H1 (cell line): ENCODE data around the gene EGLN3. TPM values are rescaled to one million over a fixed set of nuclear protein-coding genes. Genes with fewer than 3 reads are reported as not detected.

Experiments used
- CTCF ChIA-PET: fragments of 300-600 bp; sonication (Branson Sonifier 250); formaldehyde crosslinking; loops from one replicate; lab custom pipeline; 2021; ENCODE audit not compliant: partially characterized antibody; lab: Charles Lee
- POLR2A ChIA-PET: fragments of 300-600 bp; sonication (Branson Sonifier 250); formaldehyde crosslinking; loops from one replicate; lab custom pipeline; 2021; ENCODE audit warnings: inconsistent platforms; ENCODE audit not compliant: partially characterized antibody; lab: Charles Lee
- DNase-seq, 2 experiments: peaks; one replicate each; pipeline versions ENCODE4 v3.0.0 to v3.0.0-alpha.2; 2010 to 2022; ENCODE audit warnings: low spot score in 2 of 2, low read depth in 1 of 2, mixed read lengths in 1 of 2
- FAIRE-seq: peaks from 2 replicates; lab custom pipeline; 2011; peaks lifted over from hg19 to GRCh38; lab: Jason Lieb, UNC
- H2AFZ ChIP-seq: 2 replicates; pipeline ENCODE4 v1.8.1; 2012; ENCODE audit warnings: low read length, inconsistent platforms
- H2AK5ac ChIP-seq: 2 replicates; pipeline ENCODE4 v1.6.1; 2013; ENCODE audit warnings: low read depth, low read length
- H2BK120ac ChIP-seq: replicated peaks from 2 replicates; pipeline ENCODE3; 2013; ENCODE audit warnings: low read depth, low read length, inconsistent platforms
- H2BK12ac ChIP-seq: 2 replicates; pipeline ENCODE4 v1.6.1; 2013; ENCODE audit warnings: low read depth, low read length
- H2BK15ac ChIP-seq: 2 replicates; pipeline ENCODE4 v1.6.1; 2013; ENCODE audit warnings: low read length
- H2BK20ac ChIP-seq: 2 replicates; pipeline ENCODE4 v1.6.1; 2013; ENCODE audit warnings: low read length
- H2BK5ac ChIP-seq: 2 replicates; pipeline ENCODE4 v1.6.1; 2013; ENCODE audit warnings: low read depth, low read length
- H3K14ac ChIP-seq: 2 replicates; pipeline ENCODE4 v1.6.1; 2013; ENCODE audit warnings: inconsistent platforms; ENCODE audit not compliant: insufficient read length
- H3K18ac ChIP-seq: 2 replicates; pipeline ENCODE4 v1.6.1; 2013; ENCODE audit warnings: low read length; ENCODE audit errors: extremely low read depth
- H3K23ac ChIP-seq: 2 replicates; pipeline ENCODE4 v1.6.1; 2013; ENCODE audit warnings: inconsistent platforms; ENCODE audit not compliant: insufficient read length
- H3K23me2 ChIP-seq: 2 replicates; pipeline ENCODE4 v1.6.1; 2013; ENCODE audit warnings: low read depth, low read length
- H3K27ac ChIP-seq: 2 replicates; pipeline ENCODE4 v1.6.1; 2011; ENCODE audit warnings: low read depth, low read length, inconsistent platforms
- H3K27me3 ChIP-seq, 4 experiments: replicated peaks in 1 of 4; 1 replicate in 1 of 4; 2 replicates in 3 of 4; pipeline versions ENCODE4 v1.6.1 to v1.8.1; 2011 to 2013; ENCODE audit warnings: low read length in 3 of 4, mild to moderate bottlenecking in 3 of 4, inconsistent platforms in 2 of 4, mixed read lengths in 2 of 4, moderate library complexity in 1 of 4; ENCODE audit not compliant: control insufficient read depth in 3 of 4, insufficient read depth in 3 of 4; ENCODE audit errors: extremely low read depth in 1 of 4
- H3K36me3 ChIP-seq, 4 experiments: 2 replicates each; pipeline versions ENCODE4 v1.6.1 to v1.8.1; 2011 to 2013; ENCODE audit warnings: mild to moderate bottlenecking in 4 of 4, low read length in 3 of 4, moderate library complexity in 2 of 4, control low read depth in 1 of 4, inconsistent platforms in 1 of 4; ENCODE audit not compliant: insufficient read depth in 4 of 4, control insufficient read depth in 2 of 4
- H3K4ac ChIP-seq: replicated peaks from 2 replicates; pipeline ENCODE3; 2013; ENCODE audit warnings: low read length, low read depth, mixed read lengths, inconsistent platforms; ENCODE audit not compliant: insufficient read length
- H3K4me1 ChIP-seq, 4 experiments: replicated peaks in 1 of 4; 1 replicate in 1 of 4; 2 replicates in 3 of 4; pipeline versions ENCODE4 v1.6.1 to v1.8.1; 2011 to 2013; ENCODE audit warnings: low read length in 3 of 4, inconsistent platforms in 2 of 4, mixed read lengths in 1 of 4; ENCODE audit not compliant: insufficient read depth in 4 of 4, control insufficient read depth in 3 of 4
- H3K4me2 ChIP-seq, 2 experiments: 2 replicates each; pipeline versions ENCODE4 v1.6.1 to v1.8.1; 2011 to 2013; ENCODE audit warnings: low read depth in 2 of 2, low read length in 2 of 2, control low read depth in 1 of 2, inconsistent platforms in 1 of 2, mild to moderate bottlenecking in 1 of 2; ENCODE audit not compliant: insufficient read depth in 1 of 2
- H3K4me3 ChIP-seq, 4 experiments: fragments of 200-600, 300-600 bp in 1 of 4; sonication (generic), shearing (Covaris generic), sonication (Bioruptor Twin) in 1 of 4; 2 replicates each; pipeline versions ENCODE4 v1.5.1 to v1.8.1; 2011 to 2016; ENCODE audit warnings: low read length in 4 of 4, low read depth in 3 of 4, control low read depth in 2 of 4, inconsistent platforms in 2 of 4, mild to moderate bottlenecking in 2 of 4, mixed read lengths in 1 of 4, moderate library complexity in 1 of 4; ENCODE audit not compliant: insufficient read depth in 2 of 4; ENCODE audit errors: extremely low read depth in 1 of 4
- H3K56ac ChIP-seq: replicated peaks from 2 replicates; pipeline ENCODE3; 2013; ENCODE audit warnings: low read depth, mild to moderate bottlenecking, mixed read lengths, low read length, inconsistent platforms; ENCODE audit not compliant: insufficient read length
- H3K79me1 ChIP-seq: 2 replicates; pipeline ENCODE4 v1.6.1; 2013; ENCODE audit warnings: low read depth, low read length, control low read depth
- H3K79me2 ChIP-seq, 2 experiments: 2 replicates each; pipeline versions ENCODE4 v1.6.1 to v1.8.1; 2012 to 2013; ENCODE audit warnings: low read length in 2 of 2, mild to moderate bottlenecking in 2 of 2, inconsistent platforms in 1 of 2; ENCODE audit not compliant: insufficient read depth in 2 of 2, control insufficient read depth in 1 of 2
- H3K9ac ChIP-seq, 4 experiments: replicated peaks in 1 of 4; 1 replicate in 1 of 4; 2 replicates in 3 of 4; pipeline versions ENCODE4 v1.6.1 to v1.8.1; 2011 to 2013; ENCODE audit warnings: low read depth in 3 of 4, low read length in 3 of 4, control low read depth in 2 of 4, mild to moderate bottlenecking in 2 of 4, moderate library complexity in 2 of 4, inconsistent platforms in 1 of 4; ENCODE audit errors: extremely low read depth in 1 of 4
- H3K9me3 ChIP-seq, 2 experiments: 2 replicates each; pipeline versions ENCODE4 v1.6.1 to v1.8.1; 2012 to 2013; ENCODE audit warnings: mild to moderate bottlenecking in 2 of 2, moderate library complexity in 2 of 2, control low read depth in 1 of 2, inconsistent platforms in 1 of 2, low read depth in 1 of 2, low read length in 1 of 2, mixed read lengths in 1 of 2; ENCODE audit not compliant: insufficient read depth in 2 of 2
- H4K20me1 ChIP-seq, 2 experiments: replicated peaks in 1 of 2; 2 replicates each; pipeline versions ENCODE3 to v1.8.1; 2011 to 2013; ENCODE audit warnings: inconsistent platforms in 2 of 2, low read length in 2 of 2, mild to moderate bottlenecking in 1 of 2; ENCODE audit not compliant: insufficient read depth in 2 of 2, control insufficient read depth in 1 of 2
- H4K5ac ChIP-seq: 2 replicates; pipeline ENCODE4 v1.6.1; 2013; ENCODE audit warnings: low read length, low read depth, mixed read lengths, inconsistent platforms; ENCODE audit not compliant: insufficient read length
- H4K8ac ChIP-seq: 2 replicates; pipeline ENCODE4 v1.8.0; 2013; ENCODE audit warnings: mild to moderate bottlenecking, moderate library complexity, low read length, inconsistent platforms; ENCODE audit not compliant: insufficient read depth; ENCODE audit errors: extremely low read depth
- H4K91ac ChIP-seq: replicated peaks from 2 replicates; pipeline ENCODE3; 2013; ENCODE audit warnings: low read length, mixed read lengths, inconsistent platforms; ENCODE audit not compliant: insufficient read length
- BRCA1 ChIP-seq: IDR thresholded peaks from 2 replicates; pipeline ENCODE4 v1.6.1; 2012; ENCODE audit warnings: low read depth, low read length, improper control_type of control experiment
- CBX5 ChIP-seq: fragments of 300-800, 300-1000 bp; sonication (generic); IDR thresholded peaks from 2 replicates; pipeline ENCODE4 v1.7.1; 2016; ENCODE audit warnings: antibody characterized with exemption, low read length, low read depth
- CHD2 ChIP-seq: IDR thresholded peaks from 2 replicates; pipeline ENCODE4 v1.6.1; 2012; ENCODE audit warnings: low read length, improper control_type of control experiment
- CTBP2 ChIP-seq: IDR thresholded peaks from 2 replicates; pipeline ENCODE4 v1.7.0; 2011; ENCODE audit warnings: borderline replicate concordance, mild to moderate bottlenecking, moderate library complexity, mixed read lengths, low read length; ENCODE audit not compliant: insufficient read depth, insufficient read length
- GABPA ChIP-seq: IDR thresholded peaks from 2 replicates; pipeline ENCODE4 v1.6.1; 2011; ENCODE audit warnings: mild to moderate bottlenecking, low read length, moderate library complexity, borderline replicate concordance; ENCODE audit not compliant: insufficient read depth
- GTF2F1 ChIP-seq: IDR thresholded peaks from 2 replicates; pipeline ENCODE4 v1.6.1; 2012; ENCODE audit warnings: low read depth, low read length, improper control_type of control experiment, borderline replicate concordance
- HDAC6 ChIP-seq: IDR thresholded peaks from one replicate; pipeline ENCODE4 v1.7.1; 2012; ENCODE audit warnings: low read depth, mild to moderate bottlenecking, inconsistent platforms, low read length, moderate library complexity
- POLR2AphosphoS5 ChIP-seq: IDR thresholded peaks from 2 replicates; pipeline ENCODE4 v1.6.1; 2011; ENCODE audit warnings: low read depth, low read length
- RAD21 ChIP-seq, 2 experiments: IDR thresholded peaks in 1 of 2; conservative IDR thresholded peaks in 1 of 2; 2 replicates each; pipeline ENCODE4 v1.6.1; 2011; ENCODE audit warnings: low read depth in 2 of 2, low read length in 2 of 2, improper control_type of control experiment in 1 of 2, inconsistent platforms in 1 of 2, mild to moderate bottlenecking in 1 of 2, moderate library complexity in 1 of 2
- SP4 ChIP-seq: IDR thresholded peaks from 2 replicates; pipeline ENCODE4 v1.6.1; 2012; ENCODE audit warnings: low read length, inconsistent platforms
- TAF7 ChIP-seq: optimal IDR thresholded peaks from 2 replicates; pipeline ENCODE3; 2011; ENCODE audit warnings: low read depth, mild to moderate bottlenecking, inconsistent platforms, low read length, moderate library complexity, borderline replicate concordance
- ZNF274 ChIP-seq: IDR thresholded peaks from 2 replicates; pipeline ENCODE4 v1.7.0; 2012; ENCODE audit warnings: low read length, borderline replicate concordance; ENCODE audit errors: extremely low read depth
- polyA plus RNA-seq, 7 experiments: library from polyadenylated mRNA; depleted of rRNA in 3 of 7; stranded (reverse) in 5 of 7; unstranded in 2 of 7; fragments of >200 nt in 5 of 7; fragments of 200-250 nt in 2 of 7; gene quantifications; 1 replicate in 5 of 7; 2 replicates in 1 of 7; 4 replicates in 1 of 7; pipeline versions ENCODE4 v1.2.1 to v1.2.3, GENCODE V29; 2011 to 2013; ENCODE audit warnings: missing spikeins in 2 of 7, mixed read lengths in 2 of 7
- total RNA-seq: library from RNA; stranded (reverse); fragmentation: NEBNext Ultra II Directional; extraction: Animal tissue kit (Norgen Biotek cat#: 25700); gene quantifications from 2 replicates; pipeline ENCODE4 v1.2.1, GENCODE V29; 2021
- TF ChIP-seq, protein P1 (sequence below): IDR thresholded peaks from 2 replicates; pipeline ENCODE4 v1.6.1; 2011; ENCODE audit warnings: low read depth, mild to moderate bottlenecking, low read length; ENCODE audit not compliant: insufficient read depth

Gene EGLN3
- total and polyA plus RNA-seq, 2 of the 8 experiments (the other 6 are each of a cell fraction or from before 2014, with no cell fraction given) = 10.6 to 27.3 TPM

DNA sequence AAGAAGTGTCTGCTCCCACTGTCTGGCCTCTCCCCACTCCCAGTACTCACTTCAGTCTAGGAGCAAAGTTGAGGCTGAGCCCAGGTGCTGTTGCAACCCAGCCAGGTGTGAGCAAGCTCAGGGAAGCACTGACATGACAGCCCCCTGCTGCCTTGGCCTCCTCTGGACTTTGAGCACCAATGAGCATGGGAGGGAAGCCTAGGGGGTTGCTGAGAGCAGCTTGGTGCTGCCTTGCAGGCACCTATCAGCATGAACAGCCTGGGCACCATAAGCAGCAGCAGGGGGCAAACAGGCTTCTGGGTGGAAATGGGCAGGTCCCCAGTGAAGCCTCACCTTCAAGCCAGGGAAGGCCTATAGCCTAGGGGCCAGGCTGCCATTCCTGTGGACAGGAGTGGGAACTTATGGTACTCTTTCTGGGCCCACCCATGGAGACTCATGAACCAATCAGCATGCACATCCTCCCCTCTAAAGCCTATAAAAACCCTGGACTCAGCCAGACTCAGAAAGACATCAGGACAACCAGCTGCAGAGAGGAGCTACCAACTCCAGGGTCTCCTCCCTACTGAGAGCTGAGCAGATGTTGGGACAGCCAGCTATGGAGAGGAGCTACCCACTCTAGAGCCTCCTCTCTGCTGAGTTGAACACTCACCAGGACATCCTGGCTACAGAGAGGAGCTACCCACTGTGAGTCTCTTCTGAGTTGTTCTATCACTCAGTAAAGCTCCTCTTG is 49.3 kb downstream of the EGLN3 start:
- Histone ChIP-seq H3K56ac (no peak overlapping the region), H2BK12ac (no peak overlapping the region), H2BK120ac (no peak overlapping the region), H3K14ac (no peak overlapping the region), H4K20me1 (no peaks in the 10 kb centered on the region), H2AK5ac (no peak overlapping the region), H3K18ac (no peak overlapping the region), H2AFZ (no peak overlapping the region), H3K4me2 (no peak overlapping the region), H4K5ac (no peak overlapping the region), H3K9me3 (no peaks in the 10 kb centered on the region), H3K9ac (no peak overlapping the region), H3K23ac (no peak overlapping the region), H4K8ac (peak overlapping the region; percentile 14; the same call in 1 of the 2 replicates), H2BK20ac (no peak overlapping the region), H2BK15ac (no peak overlapping the region), H3K79me2 (no peaks in the 10 kb centered on the region), H3K4ac (no peak overlapping the region), H3K23me2 (no peaks in the 10 kb centered on the region), H3K4me3 (no peak overlapping the region), H2BK5ac (no peak overlapping the region), H3K4me1 (no peaks in the 10 kb centered on the region; a peak in 1 of 7 replicates), H3K79me1 (no peaks in the 10 kb centered on the region), H3K27me3 (no peaks in the 10 kb centered on the region), H4K91ac (no peak overlapping the region), H3K27ac (no peak overlapping the region), H3K36me3 (no peaks in the 10 kb centered on the region)
- ChIA-PET POLR2A (interaction anchor here (1.1 kb wide), 1 partner anchor 49 kb away, joined by 4 read pairs; the partner anchor contains the start of gene EGLN3), CTCF (interaction anchor here (0.6 to 2.5 kb wide), 5 partner anchors 9 to 81 kb away, joined by 3 to 12 read pairs (median 4); no protein-coding TSS in a partner anchor)
- DNase-seq (no peak), FAIRE-seq (no peak)
- TF ChIP-seq RAD21 (IDR thresholded peaks at IDR 0.05 in 1 of 2, conservative IDR thresholded peaks at IDR 0.05 in 1 of 2; ENCODE audit: low read depth in 2 of 2, low read length in 2 of 2) (no peak), POLR2AphosphoS5 (no peak), ZNF274 (no peak), HDAC6 (no peak), SP4 (no peak), GABPA (no peak), CBX5 (no peak), CTBP2 (no peak), GTF2F1 (no peak), BRCA1 (no peak), CHD2 (no peak), TAF7 (no peak)
- TF ChIP-seq, protein P1, sequence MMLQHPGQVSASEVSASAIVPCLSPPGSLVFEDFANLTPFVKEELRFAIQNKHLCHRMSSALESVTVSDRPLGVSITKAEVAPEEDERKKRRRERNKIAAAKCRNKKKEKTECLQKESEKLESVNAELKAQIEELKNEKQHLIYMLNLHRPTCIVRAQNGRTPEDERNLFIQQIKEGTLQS = no peak
